Activated CD8-positive, alpha-beta memory T cell treated with anti-CD3 and anti-CD28 coated beads, Interleukin-2, amount 50 U/mL, for 48 hours (primary cell): ENCODE measurements around the gene GTF3C4.

Experiments
- DNase-seq: peaks from one replicate; pipeline ENCODE4 v3.0.0-alpha.2; 2020

GTF3C4 gene

GRCh38 chr9:132733260-132733815 lies 63.1 kb downstream of the GTF3C4 start:
- no peak for DNase-seq

GRCh38 chr9:132739710-132740310 lies 69.5 kb downstream of the GTF3C4 start:
- no peak for DNase-seq

- DNase-seq, result no peak
Observed at GRCh38 chr9:132740526-132741309, 70.5 kb downstream of the GTF3C4 start.

GRCh38 chr9:132742821-132743311 lies 72.6 kb downstream of the GTF3C4 start:
- DNase-seq, result peak; percentile 47

GRCh38 chr9:132743931-132744479 lies 73.7 kb downstream of the GTF3C4 start:
- peak; percentile 22 for DNase-seq
